NCI-H510A treated with DMSO at 0.1 percent for 48 hours (cell line): ENCODE measurements around the gene PTPN18.
A peak's percentile ranks its signal among the peaks of the same experiment; 100 is the strongest.
"Not testable (repeated sequence)": the region's sequence is repeated elsewhere in the genome, so short reads cannot be mapped to it uniquely, and the experiment has no call there.

Experiments used
- DNase-seq: peaks from one replicate; lab custom pipeline; 2025; lab: John Stamatoyannopoulos, UW

Gene PTPN18, protein sequence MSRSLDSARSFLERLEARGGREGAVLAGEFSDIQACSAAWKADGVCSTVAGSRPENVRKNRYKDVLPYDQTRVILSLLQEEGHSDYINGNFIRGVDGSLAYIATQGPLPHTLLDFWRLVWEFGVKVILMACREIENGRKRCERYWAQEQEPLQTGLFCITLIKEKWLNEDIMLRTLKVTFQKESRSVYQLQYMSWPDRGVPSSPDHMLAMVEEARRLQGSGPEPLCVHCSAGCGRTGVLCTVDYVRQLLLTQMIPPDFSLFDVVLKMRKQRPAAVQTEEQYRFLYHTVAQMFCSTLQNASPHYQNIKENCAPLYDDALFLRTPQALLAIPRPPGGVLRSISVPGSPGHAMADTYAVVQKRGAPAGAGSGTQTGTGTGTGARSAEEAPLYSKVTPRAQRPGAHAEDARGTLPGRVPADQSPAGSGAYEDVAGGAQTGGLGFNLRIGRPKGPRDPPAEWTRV

DNA sequence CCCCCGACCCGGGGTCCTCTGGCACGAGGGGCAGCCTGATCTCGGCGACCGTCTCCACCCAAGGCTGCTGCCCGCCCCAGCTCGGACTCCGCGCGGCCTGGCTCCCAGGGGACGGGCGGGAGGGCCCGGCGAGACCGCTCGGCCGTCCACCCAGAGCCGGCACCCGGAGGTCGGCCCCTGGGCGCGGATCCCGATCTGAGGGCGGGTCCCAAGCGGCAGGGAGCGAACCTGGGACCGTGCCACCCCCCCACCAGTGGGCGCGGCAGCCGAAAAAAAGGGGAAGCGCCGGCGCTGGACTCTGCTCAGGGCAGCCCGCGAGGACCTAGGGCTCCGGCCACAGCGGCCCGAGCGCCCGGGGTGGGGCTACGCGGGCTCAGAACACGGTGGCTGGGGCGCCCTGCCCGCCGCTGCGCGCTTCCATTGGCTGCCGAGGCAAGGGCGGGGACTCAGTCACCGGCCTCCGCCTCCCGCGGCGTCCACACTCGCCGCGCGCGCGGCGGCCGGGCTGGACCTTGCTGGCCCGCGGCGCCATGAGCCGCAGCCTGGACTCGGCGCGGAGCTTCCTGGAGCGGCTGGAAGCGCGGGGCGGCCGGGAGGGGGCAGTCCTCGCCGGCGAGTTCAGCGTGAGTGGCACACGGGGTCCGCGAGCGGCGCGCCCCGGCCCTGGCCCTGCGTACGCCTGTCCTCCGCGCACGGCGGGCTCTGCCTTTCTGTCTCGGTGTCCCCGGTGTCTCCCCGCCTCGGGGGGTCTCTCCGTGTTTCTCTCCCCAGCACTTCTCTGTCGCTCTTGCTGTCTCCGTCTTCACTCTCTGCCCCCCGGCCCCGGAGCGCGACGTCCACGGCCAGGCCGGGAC lies at the start of gene PTPN18:
PTPN18 (plus strand) TSS at position 479 of the 854 bp plus-strand sequence; CDS start at position 531, 52 bp downstream.
- peak; percentile 56 for DNase-seq

DNA sequence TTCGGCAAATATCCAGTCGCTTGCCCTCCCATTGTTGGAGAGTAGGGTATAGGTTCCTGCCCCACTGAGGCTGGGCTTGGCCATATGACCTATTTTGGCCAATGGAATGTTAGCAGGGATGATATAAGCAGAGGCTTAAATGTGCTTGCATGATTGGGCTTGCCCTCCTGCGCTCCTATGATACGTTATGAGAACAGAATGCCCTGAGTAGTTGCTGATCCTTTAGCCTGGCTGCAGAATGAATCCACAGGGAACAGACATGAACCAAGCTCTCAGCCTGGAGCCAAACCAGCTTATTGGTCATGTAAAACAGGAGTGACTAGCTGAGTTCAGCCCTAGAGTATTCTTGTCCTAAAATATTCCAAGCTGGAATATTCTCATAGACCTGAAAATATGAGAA lies 48.0 kb upstream of the PTPN18 start:
- DNase-seq, result no peak

DNA sequence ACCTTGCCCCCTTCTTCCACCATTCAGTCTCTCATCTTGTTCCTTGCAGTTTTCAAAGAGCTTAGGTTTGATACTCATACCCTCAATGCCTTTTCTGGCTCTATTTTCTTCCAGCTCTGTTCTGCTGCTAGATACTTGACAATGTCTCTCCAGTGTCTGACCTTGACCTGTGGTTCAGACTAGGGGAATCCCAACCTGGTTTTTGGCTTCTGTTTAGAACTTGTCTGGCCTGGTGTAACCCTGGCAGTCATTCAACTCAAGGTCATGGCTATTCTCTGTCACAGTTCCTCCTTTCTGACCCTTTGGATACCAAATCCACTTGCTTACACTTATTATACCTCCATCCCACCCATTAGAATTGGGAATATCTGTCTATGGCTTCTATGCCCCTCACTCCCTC lies 45.0 kb upstream of the PTPN18 start:
- no peak for DNase-seq

DNA sequence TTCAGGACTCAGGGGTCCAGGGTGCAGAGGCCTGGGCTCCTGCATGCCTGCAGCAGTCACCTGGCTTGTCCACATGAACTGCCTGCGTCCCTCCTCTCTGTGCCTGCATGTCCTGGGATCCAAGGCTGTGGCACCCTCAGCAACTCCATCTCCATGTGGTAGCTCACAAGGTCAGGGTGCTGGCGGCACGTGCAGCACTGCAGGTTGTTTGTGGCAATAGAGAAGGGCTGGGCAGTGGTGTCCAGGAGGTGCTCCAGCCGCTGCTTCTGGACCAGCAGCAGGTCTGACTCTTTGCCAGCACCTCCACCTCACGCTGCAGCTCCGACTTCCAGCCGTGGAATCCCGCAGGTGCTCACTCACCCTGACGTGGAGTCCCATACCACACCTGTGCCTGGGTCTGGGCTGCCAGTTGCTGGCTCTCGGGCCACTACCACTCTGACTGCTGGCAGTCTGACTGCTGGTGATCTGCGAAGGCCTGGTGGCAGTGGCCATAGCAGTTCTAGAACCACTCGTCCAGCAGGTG lies 42.0 kb upstream of the PTPN18 start:
- DNase-seq, result no peak

DNA sequence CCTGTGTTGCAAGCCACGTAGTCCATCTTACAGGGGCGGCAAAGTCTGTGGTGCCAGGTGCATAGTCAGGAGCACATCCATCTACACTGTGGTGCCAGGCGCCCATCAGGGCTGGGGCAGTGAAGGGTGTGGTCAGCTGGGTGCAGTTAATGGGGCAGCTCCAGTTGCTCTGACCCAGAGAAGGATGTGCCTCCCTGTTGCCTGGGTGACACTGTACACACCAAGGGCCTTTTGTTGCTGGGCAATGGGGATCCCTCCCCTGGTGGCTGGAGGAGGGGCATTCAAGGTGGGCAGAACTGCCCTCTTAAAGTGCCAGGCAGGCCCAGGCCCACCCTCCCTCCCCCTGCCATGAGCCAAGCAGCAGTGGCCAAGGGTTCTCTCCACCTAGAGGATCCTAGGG lies 41.5 kb upstream of the PTPN18 start:
- DNase-seq, result no peak

DNA sequence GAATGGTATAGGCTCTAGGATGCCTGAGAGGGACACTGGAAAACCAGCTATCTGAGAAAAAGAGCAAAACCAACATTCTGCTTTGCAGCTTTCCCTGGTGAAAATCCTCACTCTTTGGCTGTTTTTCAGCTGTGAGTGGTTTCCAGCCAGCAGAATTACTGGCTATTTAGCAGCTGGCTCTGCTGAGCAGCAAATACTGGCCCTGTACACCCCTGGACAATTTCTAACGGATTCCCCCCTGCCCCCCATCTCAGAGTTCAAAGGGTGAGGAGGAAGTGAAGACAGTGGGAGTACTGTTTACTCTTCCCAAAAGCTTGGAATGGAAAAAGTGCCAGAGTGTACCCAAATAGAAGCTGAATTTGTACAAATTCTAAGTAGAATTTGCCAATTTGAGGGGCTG lies 39.3 kb upstream of the PTPN18 start:
- DNase-seq, result no peak

DNA sequence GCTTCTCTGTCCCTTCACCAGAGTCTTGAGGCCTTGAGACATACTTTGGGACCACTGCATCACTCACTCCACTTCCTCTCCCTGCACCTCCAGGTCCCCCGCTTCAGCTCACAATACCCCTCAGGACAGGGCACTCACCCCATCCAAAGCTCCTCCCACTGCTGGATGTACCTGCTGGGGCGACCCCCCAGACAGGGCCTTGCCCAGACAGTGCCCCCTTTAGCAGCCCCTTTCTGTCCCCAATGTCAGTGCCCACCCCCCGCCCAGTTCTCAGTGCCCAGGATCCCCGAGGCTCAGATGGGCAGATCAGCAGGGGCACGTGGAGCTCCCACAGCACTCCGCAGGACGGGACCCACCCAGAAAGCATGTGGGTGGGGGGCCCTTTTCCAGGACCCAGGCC lies 37.0 kb upstream of the PTPN18 start:
- no peak for DNase-seq

DNA sequence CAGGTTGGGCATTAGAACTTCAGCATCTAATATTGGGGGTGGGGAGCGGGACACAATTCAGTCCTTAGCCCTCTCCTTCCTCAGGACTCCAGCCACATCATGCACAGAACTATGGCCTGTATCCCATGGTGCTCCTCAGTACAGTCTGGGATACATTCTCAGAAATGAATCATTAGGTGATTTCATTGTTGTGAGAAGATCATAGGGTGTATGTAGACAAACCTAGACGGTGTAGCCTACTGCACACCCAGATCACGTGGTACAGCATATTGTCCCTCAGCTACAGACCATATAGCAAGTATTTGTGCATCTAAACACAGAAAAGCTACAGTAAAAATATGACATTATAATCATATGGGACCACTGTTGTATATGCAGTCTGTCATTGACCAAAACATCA lies 36.3 kb upstream of the PTPN18 start:
- no peak for DNase-seq

DNA sequence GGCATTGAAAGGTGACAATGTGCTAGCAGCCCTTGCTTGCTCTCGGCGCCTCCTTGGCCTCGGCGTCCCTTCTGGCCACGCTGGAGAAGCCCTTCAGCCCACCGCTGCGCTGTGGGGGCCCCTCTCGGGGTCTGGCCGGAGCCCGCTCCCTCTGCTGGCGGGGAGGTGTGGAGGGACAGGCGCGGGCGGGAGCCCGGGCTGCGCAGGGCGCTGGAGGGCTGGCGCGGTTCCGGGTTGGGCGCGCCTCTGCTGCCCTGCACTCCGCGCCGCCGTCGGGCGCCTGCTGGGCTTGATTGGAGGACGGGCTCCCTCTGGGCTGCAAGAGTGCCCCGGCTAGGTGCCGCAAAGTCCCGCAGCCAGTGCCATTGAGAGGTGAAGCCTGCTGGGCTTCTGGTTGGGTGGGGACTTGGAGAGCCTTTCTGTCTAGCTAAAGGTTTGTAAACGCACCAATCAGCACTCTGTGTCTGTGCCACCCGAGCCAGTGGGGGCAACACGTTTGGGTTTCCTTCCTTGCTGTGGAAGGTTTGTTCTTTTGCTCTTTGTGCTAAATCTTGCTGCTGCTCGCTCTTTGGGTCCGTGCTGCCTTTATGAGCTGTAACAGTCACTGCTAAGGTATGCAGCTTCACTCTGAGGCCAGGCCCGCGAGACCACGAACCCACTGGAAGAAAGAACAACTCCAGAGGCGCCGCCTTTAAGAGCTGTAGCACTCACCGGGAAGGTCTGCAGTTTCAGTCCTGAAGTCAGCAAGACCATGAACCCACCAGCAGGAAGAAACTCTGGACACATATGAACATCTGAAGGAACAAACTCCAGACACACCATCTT lies 27.9 kb upstream of the PTPN18 start:
- DNase-seq, result peak; percentile 19

DNA sequence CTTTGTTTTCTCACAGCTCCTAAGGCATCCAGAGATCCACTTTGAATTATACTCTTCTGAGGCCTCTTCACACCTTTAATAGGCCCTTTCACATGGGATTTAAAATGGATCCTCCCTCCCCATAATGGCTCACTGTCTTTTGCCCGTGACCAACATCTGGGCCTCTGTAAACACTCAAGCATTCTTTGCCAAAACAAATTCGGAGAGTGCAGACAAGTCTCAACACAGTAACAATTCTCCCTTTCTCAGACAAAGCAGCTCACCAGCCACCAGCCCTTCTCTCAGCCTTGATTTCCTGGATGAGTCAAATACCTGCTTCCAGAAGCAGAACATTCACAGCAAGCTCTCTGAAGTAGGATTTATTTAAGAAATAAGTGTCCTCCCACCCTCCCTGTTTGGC lies 27.1 kb upstream of the PTPN18 start:
- peak; percentile 36 for DNase-seq

DNA sequence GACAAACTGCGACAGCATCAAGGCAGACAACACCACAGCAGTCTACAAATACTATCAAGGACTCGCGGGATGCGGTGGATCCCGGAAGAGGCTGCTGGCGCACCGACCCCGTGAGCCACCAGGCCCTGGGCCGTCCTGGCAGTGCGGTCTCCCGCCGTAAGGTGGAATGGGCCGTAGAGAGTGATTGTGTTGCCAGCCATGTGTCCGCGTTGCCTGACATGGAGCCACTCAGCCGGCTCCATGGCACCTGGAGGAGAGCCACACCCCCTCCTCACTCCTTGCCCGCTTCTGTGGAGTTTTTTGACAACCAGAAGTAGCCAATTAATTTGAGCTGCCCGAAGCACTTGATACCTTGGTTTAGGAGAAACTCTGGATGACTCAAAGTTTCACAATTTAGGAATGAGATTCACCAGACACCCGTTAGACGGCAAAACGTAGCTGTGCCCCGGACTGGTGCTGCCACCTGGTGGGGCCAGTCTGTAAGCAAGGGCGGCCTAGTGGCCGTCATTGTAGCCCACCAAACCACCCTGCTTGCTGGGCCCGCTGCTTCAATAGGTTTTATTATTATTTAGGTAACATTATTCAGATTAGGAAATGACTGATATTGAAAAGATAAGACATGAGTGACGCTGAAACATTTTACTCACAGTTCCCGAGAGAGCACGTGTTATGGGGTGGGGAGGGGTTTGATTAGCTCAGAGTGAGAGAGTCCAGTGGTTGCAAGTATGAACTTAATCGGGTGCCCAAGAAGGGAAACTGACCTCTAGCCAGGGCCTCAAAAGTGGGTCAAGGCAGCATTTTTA lies 23.4 kb upstream of the PTPN18 start:
- DNase-seq, result peak; percentile 65

DNA sequence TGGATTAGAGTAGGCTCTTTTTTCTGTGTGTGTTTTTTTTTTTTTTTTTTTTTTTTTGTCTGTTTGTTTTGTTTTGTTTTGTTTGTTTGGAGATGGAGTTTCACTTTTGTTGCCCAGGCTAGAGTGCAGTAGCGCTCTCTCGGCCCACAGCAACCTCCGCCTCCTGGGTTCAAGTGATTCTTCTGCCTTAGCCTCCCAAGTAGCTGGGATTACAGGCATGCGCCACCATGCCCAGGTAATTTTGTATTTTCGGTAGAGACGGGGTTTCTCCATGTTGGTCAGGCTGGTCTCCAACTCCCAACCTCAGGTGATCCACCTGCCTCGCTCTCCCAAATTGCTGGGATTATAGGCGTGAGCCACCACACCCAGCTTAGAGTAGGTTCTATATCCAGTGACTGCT lies 22.6 kb upstream of the PTPN18 start:
- not testable (repeated sequence) for DNase-seq

DNA sequence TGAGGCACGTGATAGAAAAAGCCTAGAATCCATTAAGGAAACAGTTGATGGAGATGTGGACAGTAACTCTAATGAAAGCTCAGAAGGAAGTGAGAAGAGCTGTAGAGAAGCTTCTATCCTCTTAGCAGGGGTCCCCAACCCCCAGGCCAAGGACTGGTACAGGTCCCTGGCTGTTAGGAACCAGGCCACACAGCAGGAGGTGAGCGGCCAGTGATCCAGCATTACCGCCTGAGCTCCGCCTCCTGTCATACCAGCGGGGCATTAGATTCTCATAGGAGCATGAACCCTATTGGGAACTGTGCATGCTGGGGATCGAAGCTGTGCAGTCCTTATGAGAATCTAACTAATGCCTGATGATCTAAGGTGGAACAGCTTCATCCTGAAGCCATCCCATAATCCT lies 21.8 kb upstream of the PTPN18 start:
- no peak for DNase-seq

DNA sequence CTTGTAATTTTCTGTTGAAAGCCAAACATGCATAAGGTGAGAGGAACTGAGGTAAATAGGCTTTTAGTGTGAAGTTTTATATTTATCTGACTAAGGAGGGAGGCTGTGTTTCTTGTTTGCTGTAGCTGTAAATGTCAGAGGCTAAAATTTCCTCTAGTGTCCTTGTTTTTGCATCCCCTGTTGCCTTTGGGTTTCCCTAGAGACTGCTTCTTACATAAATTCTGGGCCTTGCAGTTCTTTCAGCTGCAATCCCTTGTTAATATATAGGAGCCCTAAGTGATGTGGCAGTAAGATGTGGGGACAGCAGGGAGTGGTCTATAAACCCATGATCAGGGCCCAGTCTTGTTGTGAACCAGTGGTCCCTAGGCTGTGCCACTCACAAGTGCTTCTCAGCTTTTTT lies 20.6 kb upstream of the PTPN18 start:
- no peak for DNase-seq

DNA sequence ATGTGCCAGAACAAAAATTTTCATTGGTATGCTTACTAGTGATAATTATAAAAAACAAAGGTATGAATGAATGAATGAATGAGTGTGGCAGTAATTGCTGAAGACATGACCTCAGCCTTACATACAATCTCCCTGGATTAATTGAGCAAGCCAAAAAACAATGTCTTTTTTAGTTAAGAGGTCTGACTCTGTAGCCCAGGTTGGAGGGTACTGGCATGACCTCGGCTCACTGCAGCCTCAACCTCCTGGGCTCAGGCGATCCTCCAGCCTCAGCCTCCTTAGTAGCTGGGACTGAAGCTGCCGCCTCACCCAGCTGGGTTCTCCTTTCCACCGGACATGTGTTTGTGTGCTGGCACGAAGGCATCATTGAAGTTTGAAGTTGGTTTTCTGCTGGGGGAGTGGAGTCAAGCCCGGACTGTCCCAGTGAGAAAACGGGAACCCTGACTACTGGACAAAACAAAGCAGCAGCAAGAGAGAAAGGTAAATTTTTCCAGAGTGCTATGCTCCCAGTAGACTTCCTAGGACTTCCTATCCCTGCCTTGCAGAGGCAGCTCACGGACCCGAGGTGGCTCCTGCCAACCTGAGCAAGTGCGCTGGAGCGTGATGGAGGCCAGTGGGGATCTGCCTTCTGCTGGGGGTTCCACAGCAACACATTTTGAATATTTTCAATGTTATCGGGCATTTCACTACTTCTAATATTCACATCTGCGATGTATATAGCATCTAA lies 19.5 kb upstream of the PTPN18 start:
- DNase-seq, result peak; percentile 73

DNA sequence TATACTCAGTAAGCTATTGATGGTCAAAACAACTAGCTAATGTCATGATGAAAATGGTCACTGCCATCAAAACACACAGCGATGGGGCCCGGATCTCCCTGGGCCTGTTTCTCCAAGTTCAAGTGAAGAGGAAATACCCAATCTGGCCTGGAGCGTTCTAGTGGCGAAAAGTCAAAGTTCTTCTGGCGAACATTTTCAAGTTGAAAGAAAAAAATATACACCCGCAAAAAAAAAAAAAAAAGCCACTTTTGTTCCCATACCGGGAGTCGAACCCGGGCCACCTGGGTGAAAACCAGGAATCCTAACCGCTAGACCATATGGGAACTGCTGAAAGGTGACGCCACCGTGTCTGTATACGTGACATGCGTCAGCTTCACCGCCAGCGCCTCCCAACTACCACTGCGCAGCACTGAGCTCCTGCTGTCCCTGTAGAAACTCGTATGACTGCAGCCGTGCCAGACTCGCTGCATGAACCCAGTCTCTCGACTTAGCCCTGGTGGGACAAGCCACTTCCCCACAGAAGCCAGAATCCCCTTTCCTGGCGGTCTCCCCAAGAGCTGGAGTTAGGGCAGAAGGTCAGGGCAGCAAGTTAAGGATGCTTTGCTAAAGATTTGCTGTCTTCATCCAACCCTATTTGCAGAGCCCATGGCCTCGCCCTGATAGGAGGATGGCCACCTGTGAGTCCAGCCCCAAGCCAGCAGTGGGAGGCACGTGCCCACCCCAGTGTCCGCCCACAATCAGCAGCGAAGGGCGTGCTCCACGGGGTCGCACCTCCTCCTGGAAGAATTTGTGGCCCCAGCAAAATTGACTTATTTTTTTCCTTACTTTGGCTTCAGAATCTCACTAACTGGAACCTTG lies 18.8 kb upstream of the PTPN18 start:
- DNase-seq, result peak; percentile 80

DNA sequence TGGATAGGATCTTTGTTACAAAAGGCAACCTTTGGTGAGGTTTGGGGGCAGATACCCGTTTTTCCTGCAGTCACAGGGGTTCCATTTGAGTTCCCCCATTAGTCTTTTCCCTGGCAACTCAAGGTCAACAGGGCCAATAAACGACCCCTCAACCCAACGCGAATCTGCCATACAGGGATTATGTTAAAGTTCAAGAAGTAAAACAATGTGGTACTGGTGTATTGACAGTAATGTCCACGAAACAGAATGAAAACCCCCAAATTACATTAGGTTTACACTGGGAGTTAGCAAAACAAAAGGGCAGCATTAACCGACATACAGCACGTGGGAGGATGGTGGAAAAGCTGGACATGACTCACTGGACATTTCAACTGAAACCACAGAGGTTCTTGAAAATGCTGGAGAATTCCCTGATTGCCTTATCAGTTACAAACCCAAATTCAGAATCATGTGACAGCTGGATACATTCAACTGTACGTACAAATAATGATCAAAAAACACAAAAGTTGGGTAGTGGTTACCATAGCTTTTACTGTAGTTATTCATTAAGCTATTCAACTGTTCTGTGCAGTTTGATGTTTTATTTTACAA lies 18.0 kb upstream of the PTPN18 start:
- DNase-seq, result no peak

DNA sequence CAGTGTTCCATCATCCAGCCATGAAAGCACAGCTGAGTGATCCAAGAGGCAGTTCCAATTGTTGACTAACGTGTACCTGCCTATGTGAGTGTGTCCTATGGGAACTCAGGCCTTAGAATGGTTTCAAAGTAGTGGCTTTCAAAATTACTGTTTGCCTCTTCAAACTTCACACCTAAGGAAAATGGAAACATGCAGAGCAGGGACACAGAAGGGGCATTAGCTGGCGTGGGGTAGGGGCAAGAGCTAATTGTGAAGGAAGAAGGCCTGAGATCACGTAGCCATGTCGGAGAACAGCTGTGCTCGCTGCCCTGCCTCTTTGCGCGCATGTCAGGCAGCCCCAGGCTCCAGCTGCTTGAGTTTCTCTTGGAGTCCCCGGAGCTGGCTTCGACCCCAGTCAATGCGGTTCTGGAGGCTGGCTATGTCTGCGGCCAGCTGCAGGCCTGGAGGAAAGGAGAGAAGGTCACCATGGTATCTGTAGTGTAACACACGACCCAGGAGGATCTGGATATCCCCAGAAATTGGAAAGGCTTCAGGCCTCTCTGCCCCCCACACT lies 17.0 kb upstream of the PTPN18 start:
- DNase-seq, result no peak
